ENCODE measurements around the gene SEC14L5. TPM values are rescaled to one million over a fixed set of nuclear protein-coding genes. Genes with fewer than 3 reads are reported as not detected.

SEC14L5 gene
- total and polyA plus RNA-seq, 10 of the 15 experiments (the other 5 are each of a cell fraction or from before 2014, with no cell fraction given): 0.01 TPM; not detected in 9

DNA sequence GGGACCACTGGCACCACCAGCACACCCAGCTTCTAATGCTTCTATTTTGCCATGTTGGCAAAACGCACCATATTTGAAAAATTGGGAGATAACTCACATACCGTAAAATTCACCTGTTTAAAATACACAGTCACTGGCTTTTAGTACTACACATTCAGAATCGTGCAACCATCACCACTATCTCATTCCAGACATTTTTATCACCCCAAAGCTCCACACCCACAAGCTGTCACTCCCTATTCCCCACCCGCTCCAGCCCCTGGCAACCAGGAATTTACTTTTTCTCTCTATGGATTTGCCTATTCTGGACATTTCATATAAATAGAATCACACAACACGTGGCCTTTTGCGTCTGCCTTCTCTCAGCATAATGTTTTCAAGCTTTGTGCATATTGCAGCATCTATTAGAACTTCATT, 46.2 kb upstream of the SEC14L5 start:
- Histone ChIP-seq H3K27ac (ENCODE audit: control insufficient read depth, insufficient read depth) (no peak overlapping the region), H3K36me3 (ENCODE audit: control insufficient read depth in 2 of 2, insufficient read depth in 2 of 2, low read length in 1 of 2) (no peaks in the 10 kb centered on the region), H3K9me3 (replicated peaks; ENCODE audit: control insufficient read depth, insufficient read depth, low read length) (no peaks in the 10 kb centered on the region), H3K27me3 (replicated peaks in 1 of 2; ENCODE audit: control insufficient read depth in 2 of 2, insufficient read depth in 2 of 2, low read length in 1 of 2) (no peaks in the 10 kb centered on the region), H3K4me3 (no peak overlapping the region), H3K79me2 (ENCODE audit: control insufficient read depth, insufficient read depth, low read length) (no peaks in the 10 kb centered on the region), H3K9ac (ENCODE audit: control insufficient read depth, insufficient read depth, low read length) (no peak overlapping the region), H2AFZ (ENCODE audit: control insufficient read depth, low read depth, low read length) (no peak overlapping the region), H3K4me2 (ENCODE audit: control insufficient read depth, insufficient read depth) (no peak overlapping the region), H4K20me1 (ENCODE audit: control insufficient read depth, insufficient read depth) (no peaks in the 10 kb centered on the region), H3K4me1 (ENCODE audit: control insufficient read depth, insufficient read depth, low read length) (no peaks in the 10 kb centered on the region)
- ChIA-PET POLR2A (no interaction called here), CTCF (no interaction called here), RAD21 (ENCODE audit: unreplicated experiment) (no interaction called here), SMC1A (ENCODE audit: uncharacterized antibody, unreplicated experiment) (no interaction called here)
- no TSS peak for BruUV-seq (replicated peaks)
- DNase-seq (ENCODE audit: low read depth, low spot score) (no peak), FAIRE-seq (no peak), ATAC-seq (no peak)
- in situ Hi-C loops (cut with MboI) (no loop called here), intact Hi-C loops (cut with micrococcal nuclease; ENCODE audit: unreplicated experiment) (no loop called here)
- 39% methylated on average over 6 of the region's 6 CpGs for WGBS (ENCODE audit: insufficient coverage, insufficient replicate concordance, low lambda C conversion rate, missing lambda C conversion rate)
- no peak for TF ChIP-seq MTA2 (IDR thresholded peaks at IDR 0.05; ENCODE audit: low read depth)
- no peak for TF ChIP-seq KLF5 (IDR thresholded peaks at IDR 0.05; ENCODE audit: partially characterized antibody)
- TF ChIP-seq SREBF2 (IDR thresholded peaks at IDR 0.05; ENCODE audit: low read length): no peak
- TF ChIP-seq RAD21 (IDR thresholded peaks at IDR 0.05; ENCODE audit: insufficient read depth, low read depth, low read length): no peak
- TF ChIP-seq, protein P1, sequence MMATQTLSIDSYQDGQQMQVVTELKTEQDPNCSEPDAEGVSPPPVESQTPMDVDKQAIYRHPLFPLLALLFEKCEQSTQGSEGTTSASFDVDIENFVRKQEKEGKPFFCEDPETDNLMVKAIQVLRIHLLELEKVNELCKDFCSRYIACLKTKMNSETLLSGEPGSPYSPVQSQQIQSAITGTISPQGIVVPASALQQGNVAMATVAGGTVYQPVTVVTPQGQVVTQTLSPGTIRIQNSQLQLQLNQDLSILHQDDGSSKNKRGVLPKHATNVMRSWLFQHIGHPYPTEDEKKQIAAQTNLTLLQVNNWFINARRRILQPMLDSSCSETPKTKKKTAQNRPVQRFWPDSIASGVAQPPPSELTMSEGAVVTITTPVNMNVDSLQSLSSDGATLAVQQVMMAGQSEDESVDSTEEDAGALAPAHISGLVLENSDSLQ (IDR thresholded peaks at IDR 0.05): no peak
- TF ChIP-seq, protein P2, sequence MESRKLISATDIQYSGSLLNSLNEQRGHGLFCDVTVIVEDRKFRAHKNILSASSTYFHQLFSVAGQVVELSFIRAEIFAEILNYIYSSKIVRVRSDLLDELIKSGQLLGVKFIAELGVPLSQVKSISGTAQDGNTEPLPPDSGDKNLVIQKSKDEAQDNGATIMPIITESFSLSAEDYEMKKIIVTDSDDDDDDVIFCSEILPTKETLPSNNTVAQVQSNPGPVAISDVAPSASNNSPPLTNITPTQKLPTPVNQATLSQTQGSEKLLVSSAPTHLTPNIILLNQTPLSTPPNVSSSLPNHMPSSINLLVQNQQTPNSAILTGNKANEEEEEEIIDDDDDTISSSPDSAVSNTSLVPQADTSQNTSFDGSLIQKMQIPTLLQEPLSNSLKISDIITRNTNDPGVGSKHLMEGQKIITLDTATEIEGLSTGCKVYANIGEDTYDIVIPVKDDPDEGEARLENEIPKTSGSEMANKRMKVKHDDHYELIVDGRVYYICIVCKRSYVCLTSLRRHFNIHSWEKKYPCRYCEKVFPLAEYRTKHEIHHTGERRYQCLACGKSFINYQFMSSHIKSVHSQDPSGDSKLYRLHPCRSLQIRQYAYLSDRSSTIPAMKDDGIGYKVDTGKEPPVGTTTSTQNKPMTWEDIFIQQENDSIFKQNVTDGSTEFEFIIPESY (IDR thresholded peaks at IDR 0.05): no peak
- TF ChIP-seq SP1 (IDR thresholded peaks at IDR 0.05; ENCODE audit: low read depth, low read length): no peak
- TF ChIP-seq SMC3 (IDR thresholded peaks at IDR 0.05; ENCODE audit: borderline replicate concordance, low read length): no peak
- no peak for TF ChIP-seq NFYA (IDR thresholded peaks at IDR 0.05; ENCODE audit: borderline replicate concordance, low read depth, low read length)
- TF ChIP-seq, protein P3, sequence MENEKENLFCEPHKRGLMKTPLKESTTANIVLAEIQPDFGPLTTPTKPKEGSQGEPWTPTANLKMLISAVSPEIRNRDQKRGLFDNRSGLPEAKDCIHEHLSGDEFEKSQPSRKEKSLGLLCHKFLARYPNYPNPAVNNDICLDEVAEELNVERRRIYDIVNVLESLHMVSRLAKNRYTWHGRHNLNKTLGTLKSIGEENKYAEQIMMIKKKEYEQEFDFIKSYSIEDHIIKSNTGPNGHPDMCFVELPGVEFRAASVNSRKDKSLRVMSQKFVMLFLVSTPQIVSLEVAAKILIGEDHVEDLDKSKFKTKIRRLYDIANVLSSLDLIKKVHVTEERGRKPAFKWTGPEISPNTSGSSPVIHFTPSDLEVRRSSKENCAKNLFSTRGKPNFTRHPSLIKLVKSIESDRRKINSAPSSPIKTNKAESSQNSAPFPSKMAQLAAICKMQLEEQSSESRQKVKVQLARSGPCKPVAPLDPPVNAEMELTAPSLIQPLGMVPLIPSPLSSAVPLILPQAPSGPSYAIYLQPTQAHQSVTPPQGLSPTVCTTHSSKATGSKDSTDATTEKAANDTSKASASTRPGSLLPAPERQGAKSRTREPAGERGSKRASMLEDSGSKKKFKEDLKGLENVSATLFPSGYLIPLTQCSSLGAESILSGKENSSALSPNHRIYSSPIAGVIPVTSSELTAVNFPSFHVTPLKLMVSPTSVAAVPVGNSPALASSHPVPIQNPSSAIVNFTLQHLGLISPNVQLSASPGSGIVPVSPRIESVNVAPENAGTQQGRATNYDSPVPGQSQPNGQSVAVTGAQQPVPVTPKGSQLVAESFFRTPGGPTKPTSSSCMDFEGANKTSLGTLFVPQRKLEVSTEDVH (IDR thresholded peaks at IDR 0.05; ENCODE audit: low read depth, partially characterized antibody): no peak
- TF ChIP-seq, protein P4, sequence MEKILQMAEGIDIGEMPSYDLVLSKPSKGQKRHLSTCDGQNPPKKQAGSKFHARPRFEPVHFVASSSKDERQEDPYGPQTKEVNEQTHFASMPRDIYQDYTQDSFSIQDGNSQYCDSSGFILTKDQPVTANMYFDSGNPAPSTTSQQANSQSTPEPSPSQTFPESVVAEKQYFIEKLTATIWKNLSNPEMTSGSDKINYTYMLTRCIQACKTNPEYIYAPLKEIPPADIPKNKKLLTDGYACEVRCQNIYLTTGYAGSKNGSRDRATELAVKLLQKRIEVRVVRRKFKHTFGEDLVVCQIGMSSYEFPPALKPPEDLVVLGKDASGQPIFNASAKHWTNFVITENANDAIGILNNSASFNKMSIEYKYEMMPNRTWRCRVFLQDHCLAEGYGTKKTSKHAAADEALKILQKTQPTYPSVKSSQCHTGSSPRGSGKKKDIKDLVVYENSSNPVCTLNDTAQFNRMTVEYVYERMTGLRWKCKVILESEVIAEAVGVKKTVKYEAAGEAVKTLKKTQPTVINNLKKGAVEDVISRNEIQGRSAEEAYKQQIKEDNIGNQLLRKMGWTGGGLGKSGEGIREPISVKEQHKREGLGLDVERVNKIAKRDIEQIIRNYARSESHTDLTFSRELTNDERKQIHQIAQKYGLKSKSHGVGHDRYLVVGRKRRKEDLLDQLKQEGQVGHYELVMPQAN (conservative IDR thresholded peaks at IDR 0.05): no peak
- TF ChIP-seq EED (IDR thresholded peaks at IDR 0.05; ENCODE audit: low read depth): no peak
- TF ChIP-seq, protein P5, sequence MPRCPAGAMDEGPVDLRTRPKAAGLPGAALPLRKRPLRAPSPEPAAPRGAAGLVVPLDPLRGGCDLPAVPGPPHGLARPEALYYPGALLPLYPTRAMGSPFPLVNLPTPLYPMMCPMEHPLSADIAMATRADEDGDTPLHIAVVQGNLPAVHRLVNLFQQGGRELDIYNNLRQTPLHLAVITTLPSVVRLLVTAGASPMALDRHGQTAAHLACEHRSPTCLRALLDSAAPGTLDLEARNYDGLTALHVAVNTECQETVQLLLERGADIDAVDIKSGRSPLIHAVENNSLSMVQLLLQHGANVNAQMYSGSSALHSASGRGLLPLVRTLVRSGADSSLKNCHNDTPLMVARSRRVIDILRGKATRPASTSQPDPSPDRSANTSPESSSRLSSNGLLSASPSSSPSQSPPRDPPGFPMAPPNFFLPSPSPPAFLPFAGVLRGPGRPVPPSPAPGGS (IDR thresholded peaks at IDR 0.05; ENCODE audit: borderline replicate concordance, insufficient read depth, low read depth, low read length, poor library complexity, severe bottlenecking): no peak

Data from GM12878 (cell line).